WTC11 (cell line): ENCODE results near the gene GATAD2A.
"Not testable (repeated sequence)": the region's sequence is repeated elsewhere in the genome, so short reads cannot be mapped to it uniquely, and the experiment has no call there.

Experiments
- ETV6 ChIP-seq: sonication (generic); formaldehyde crosslinking; IDR thresholded peaks from 2 replicates; pipeline ENCODE4 v1.8.1; 2022; ENCODE audit warnings: mild to moderate bottlenecking, missing genetic modification reagents
- TCF7 ChIP-seq: sonication (generic); formaldehyde crosslinking; IDR thresholded peaks from 2 replicates; pipeline ENCODE4 v1.8.0; 2022; ENCODE audit warnings: mild to moderate bottlenecking, low read depth, missing genetic modification reagents, moderate library complexity
- TEAD4 ChIP-seq: sonication (generic); formaldehyde crosslinking; IDR thresholded peaks from 2 replicates; pipeline ENCODE4 v1.8.0; 2022; ENCODE audit warnings: mild to moderate bottlenecking, missing genetic modification reagents
- TF ChIP-seq, protein P1 (sequence below): sonication (generic); formaldehyde crosslinking; conservative IDR thresholded peaks from 2 replicates; pipeline ENCODE4 v1.8.1; 2023; ENCODE audit warnings: mild to moderate bottlenecking, low read depth, missing genetic modification reagents, moderate library complexity
- TF ChIP-seq, protein P2 (sequence below): fragments of 200-600 bp; IDR thresholded peaks from 2 replicates; pipeline ENCODE4 v1.8.0; 2022; ENCODE audit warnings: antibody characterized with exemption
- TF ChIP-seq, protein P3 (sequence below): sonication (generic); formaldehyde crosslinking; IDR thresholded peaks from 2 replicates; pipeline ENCODE4 v1.8.0; 2022; ENCODE audit warnings: mild to moderate bottlenecking, missing genetic modification reagents

DNA sequence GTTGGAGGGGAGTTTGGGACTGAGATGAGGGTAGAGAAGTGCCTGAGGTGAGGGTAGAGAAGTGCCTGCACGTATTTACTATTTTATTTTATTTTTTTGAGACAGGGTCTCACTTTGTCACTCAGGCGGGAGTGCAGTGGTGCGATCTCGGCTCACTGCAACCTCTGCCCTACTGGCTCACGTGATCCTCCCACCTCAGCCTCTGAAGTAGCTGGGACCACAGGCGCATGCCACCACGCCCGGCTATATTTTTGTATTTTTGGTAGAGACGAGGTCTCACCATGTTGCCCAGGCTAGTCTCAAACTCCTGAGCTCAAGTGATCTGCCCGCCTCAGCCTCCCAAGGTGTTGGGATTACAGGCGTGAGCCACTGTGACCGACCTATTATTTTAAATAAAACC is 15.8 kb upstream of the GATAD2A start:
- TF ChIP-seq, protein P1, sequence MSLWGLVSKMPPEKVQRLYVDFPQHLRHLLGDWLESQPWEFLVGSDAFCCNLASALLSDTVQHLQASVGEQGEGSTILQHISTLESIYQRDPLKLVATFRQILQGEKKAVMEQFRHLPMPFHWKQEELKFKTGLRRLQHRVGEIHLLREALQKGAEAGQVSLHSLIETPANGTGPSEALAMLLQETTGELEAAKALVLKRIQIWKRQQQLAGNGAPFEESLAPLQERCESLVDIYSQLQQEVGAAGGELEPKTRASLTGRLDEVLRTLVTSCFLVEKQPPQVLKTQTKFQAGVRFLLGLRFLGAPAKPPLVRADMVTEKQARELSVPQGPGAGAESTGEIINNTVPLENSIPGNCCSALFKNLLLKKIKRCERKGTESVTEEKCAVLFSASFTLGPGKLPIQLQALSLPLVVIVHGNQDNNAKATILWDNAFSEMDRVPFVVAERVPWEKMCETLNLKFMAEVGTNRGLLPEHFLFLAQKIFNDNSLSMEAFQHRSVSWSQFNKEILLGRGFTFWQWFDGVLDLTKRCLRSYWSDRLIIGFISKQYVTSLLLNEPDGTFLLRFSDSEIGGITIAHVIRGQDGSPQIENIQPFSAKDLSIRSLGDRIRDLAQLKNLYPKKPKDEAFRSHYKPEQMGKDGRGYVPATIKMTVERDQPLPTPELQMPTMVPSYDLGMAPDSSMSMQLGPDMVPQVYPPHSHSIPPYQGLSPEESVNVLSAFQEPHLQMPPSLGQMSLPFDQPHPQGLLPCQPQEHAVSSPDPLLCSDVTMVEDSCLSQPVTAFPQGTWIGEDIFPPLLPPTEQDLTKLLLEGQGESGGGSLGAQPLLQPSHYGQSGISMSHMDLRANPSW (CRISPR knock-in tag): not testable (repeated sequence)
- TF ChIP-seq, protein P2, sequence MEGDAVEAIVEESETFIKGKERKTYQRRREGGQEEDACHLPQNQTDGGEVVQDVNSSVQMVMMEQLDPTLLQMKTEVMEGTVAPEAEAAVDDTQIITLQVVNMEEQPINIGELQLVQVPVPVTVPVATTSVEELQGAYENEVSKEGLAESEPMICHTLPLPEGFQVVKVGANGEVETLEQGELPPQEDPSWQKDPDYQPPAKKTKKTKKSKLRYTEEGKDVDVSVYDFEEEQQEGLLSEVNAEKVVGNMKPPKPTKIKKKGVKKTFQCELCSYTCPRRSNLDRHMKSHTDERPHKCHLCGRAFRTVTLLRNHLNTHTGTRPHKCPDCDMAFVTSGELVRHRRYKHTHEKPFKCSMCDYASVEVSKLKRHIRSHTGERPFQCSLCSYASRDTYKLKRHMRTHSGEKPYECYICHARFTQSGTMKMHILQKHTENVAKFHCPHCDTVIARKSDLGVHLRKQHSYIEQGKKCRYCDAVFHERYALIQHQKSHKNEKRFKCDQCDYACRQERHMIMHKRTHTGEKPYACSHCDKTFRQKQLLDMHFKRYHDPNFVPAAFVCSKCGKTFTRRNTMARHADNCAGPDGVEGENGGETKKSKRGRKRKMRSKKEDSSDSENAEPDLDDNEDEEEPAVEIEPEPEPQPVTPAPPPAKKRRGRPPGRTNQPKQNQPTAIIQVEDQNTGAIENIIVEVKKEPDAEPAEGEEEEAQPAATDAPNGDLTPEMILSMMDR: not testable (repeated sequence)
- TF ChIP-seq, protein P3, sequence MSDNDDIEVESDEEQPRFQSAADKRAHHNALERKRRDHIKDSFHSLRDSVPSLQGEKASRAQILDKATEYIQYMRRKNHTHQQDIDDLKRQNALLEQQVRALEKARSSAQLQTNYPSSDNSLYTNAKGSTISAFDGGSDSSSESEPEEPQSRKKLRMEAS (CRISPR knock-in tag): not testable (repeated sequence)
- not testable (repeated sequence) for TF ChIP-seq ETV6, TEAD4, TCF7 (CRISPR knock-in tag)
